ENCODE data around the gene PTGFRN. TPM values are rescaled to one million over a fixed set of nuclear protein-coding genes. Genes with fewer than 3 reads are reported as not detected.

The PTGFRN gene
- total and polyA plus RNA-seq, 12 donors = 21.2 to 318 (median 170) TPM

DNA sequence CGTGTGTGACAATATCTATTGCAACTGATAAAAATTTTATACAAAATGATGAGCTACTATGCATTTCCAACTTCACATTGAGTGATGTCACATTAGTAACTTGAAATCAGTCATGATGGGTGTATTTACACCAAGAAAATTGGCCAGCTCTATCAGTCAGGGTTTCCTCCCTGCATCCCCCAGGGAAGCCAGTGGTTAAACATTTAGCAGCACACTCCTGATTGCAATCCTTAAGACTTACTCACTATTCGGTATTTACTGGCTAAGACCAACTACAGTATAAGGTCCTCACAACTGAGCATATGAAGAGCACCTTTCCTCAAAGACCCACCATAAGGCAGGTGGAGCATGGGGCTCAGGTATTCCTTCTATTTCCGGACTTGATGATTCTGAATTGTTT is 41.3 kb upstream of the PTGFRN start:
- 46 to 57% methylated on average over 3 of the region's 3 CpGs for WGBS, 2 donors
- H3K4me3 ChIP-seq = no peak overlapping the region

DNA sequence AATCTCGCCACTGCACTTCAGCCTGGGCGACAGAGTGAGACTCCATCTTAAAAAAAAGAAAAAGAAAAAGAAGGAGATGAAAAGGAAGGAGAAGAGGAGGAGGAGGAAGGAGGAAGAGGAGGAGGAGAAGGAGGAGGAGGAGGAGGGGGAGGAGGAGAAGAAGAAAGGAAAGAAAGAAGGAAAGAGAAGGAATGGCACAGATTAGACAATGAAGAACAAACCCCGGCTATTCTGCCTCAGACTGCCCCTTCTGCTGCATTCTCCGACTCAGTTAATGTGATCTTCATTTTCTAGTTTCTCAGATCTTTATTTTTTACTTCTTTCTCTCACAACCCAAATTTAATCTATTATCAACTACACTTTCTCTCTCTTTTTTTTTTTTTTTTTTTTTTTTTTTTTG is 40.1 kb upstream of the PTGFRN start:
- H3K4me1 ChIP-seq = peaks cover 0 to 9% (median 0%) of the 10 kb centered on the region in 9 donors
- intact Hi-C loops (cut with DNase I) = no loop called here
- no peak for DNase-seq
- H3K27me3 ChIP-seq = no peaks in the 10 kb centered on the region
- TF ChIP-seq, protein P1, sequence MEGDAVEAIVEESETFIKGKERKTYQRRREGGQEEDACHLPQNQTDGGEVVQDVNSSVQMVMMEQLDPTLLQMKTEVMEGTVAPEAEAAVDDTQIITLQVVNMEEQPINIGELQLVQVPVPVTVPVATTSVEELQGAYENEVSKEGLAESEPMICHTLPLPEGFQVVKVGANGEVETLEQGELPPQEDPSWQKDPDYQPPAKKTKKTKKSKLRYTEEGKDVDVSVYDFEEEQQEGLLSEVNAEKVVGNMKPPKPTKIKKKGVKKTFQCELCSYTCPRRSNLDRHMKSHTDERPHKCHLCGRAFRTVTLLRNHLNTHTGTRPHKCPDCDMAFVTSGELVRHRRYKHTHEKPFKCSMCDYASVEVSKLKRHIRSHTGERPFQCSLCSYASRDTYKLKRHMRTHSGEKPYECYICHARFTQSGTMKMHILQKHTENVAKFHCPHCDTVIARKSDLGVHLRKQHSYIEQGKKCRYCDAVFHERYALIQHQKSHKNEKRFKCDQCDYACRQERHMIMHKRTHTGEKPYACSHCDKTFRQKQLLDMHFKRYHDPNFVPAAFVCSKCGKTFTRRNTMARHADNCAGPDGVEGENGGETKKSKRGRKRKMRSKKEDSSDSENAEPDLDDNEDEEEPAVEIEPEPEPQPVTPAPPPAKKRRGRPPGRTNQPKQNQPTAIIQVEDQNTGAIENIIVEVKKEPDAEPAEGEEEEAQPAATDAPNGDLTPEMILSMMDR (IDR thresholded peaks at IDR 0.05) = no peak
- H3K9me3 ChIP-seq = peaks cover 0 to 26% (median 0%) of the 10 kb centered on the region in 11 donors
- no peak for ATAC-seq
- H3K27ac ChIP-seq = no peak overlapping the region
- no peak overlapping the region for H3K4me3 ChIP-seq
- WGBS, 2 donors = 97 to 98% methylated on average over 4 of the region's 4 CpGs
- no peaks in the 10 kb centered on the region for H3K36me3 ChIP-seq

More for the DNA sequence above, 41.3 kb upstream of the PTGFRN start:
- no peak for DNase-seq
- Histone ChIP-seq H3K27me3 (no peaks in the 10 kb centered on the region), H3K9me3 (peaks cover 0 to 26% (median 0%) of the 10 kb centered on the region in 11 donors), H3K36me3 (no peaks in the 10 kb centered on the region), H3K27ac (no peak overlapping the region), H3K4me1 (peaks cover 0 to 6% (median 0%) of the 10 kb centered on the region in 9 donors)
- TF ChIP-seq, protein P1 (IDR thresholded peaks at IDR 0.05) = no peak
- intact Hi-C loops (cut with DNase I) = no loop called here
- ATAC-seq = no peak

DNA sequence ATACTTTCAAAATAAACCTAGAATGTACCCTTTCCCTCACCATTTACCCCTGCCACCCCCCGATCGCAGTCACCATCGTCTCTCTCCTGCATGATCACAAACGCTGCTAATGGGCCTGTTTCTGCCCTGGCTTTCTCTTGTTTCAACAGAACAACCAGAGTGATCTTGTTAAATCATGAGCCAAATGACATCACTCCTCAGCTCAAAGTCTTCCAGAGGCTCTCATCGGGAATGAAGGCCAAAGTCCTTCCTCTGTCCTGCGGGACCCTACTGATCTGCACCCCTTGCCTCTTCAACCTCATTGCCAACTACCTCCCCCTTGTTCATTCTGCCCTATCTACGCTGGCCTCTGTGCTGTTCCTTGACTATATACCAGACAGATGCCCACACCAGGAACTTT is 39.4 kb upstream of the PTGFRN start:
- Histone ChIP-seq H3K9me3 (peaks cover 0 to 25% (median 0%) of the 10 kb centered on the region in 11 donors), H3K36me3 (no peaks in the 10 kb centered on the region), H3K4me3 (no peak overlapping the region), H3K4me1 (peaks cover 0 to 16% (median 0%) of the 10 kb centered on the region in 9 donors), H3K27me3 (no peaks in the 10 kb centered on the region), H3K27ac (no peak overlapping the region)
- WGBS, 2 donors = 80 to 82% methylated on average over 7 of the region's 7 CpGs
- ATAC-seq (peak in 2 of 8 donors; percentile 47 to 60), DNase-seq (no peak)
- intact Hi-C loops (cut with DNase I) = no loop called here
- TF ChIP-seq, protein P1 (IDR thresholded peaks at IDR 0.05) = no peak

DNA sequence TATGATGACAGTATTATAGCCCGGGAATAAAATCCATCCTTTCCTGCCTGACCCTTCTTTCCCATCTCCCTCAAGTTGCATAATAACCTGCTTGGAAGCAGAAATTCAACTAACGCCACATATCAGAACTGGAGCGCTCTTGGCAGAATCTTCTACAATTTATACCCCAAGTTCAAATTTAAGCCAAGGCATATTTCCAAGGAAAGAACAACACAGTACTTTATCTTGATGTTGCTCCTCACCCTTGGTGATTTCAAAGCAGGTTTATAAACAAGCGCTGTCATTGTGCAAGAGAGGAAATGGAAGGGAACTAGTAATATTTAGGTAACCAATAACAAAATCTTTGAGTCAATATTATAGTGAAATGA is 38.0 kb upstream of the PTGFRN start:
- H3K9me3 ChIP-seq = peaks cover 0 to 13% (median 0%) of the 10 kb centered on the region in 11 donors
- H3K27me3 ChIP-seq = no peaks in the 10 kb centered on the region
- H3K4me3 ChIP-seq = no peak overlapping the region
- H3K36me3 ChIP-seq = no peaks in the 10 kb centered on the region
- WGBS, 2 donors = 69 to 82% methylated on average over 4 of the region's 4 CpGs
- peaks cover 0 to 19% (median under 1%) of the 10 kb centered on the region in 9 donors for H3K4me1 ChIP-seq
- intact Hi-C loops (cut with DNase I) = no loop called here
- peak overlapping the region in 2 of 10 donors; percentile 44 to 61 for H3K27ac ChIP-seq
- TF ChIP-seq, protein P1 (IDR thresholded peaks at IDR 0.05) = no peak
- DNase-seq (no peak), ATAC-seq (peak in 4 of 8 donors; percentile 29 to 58 (median 46))
